GM19025 (cell line): ENCODE measurements around the gene TOMT.

Experiments
- ATAC-seq: cut with Tn5 transposase; IDR thresholded peaks from one replicate; pipeline ENCODE4 v1.9.1; 2021; ENCODE audit warnings: mild to moderate bottlenecking, low read depth, moderate library complexity; ENCODE audit not compliant: unreplicated experiment

The TOMT gene

DNA sequence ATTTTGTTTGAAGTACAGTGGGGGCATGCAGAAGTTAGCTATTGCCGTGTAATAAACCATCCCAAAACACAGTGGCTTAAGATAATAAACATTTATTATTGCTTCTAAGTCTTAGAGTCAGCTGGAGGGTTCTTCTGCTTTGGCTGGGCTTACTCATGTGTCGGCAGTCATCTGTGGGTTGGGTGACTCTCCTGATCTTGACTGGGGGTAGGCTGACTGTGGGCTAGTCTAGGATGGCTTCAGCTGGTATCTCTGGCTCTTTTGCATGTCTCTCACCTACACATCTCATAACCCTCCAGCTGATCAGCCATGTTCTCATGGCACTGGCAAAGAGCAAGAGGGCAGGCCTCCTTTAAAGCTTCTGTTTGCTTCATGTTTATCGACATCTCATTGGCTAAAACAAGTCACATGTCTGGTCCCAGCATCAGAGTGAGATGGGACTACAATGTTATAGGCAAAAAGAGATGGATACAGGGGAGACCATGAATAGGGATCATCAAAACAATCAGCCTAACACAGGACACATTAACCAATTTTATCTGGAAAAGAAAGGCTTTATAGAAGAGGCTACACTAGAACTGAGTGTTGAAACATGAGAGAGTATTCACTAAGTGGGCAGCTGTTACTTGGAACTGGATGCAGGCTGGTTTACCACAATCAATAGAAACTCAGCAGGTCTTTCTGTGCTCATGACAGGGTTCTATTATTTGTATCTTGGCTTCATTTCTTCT lies 19.9 kb upstream of the TOMT start:
- no peak for ATAC-seq

DNA sequence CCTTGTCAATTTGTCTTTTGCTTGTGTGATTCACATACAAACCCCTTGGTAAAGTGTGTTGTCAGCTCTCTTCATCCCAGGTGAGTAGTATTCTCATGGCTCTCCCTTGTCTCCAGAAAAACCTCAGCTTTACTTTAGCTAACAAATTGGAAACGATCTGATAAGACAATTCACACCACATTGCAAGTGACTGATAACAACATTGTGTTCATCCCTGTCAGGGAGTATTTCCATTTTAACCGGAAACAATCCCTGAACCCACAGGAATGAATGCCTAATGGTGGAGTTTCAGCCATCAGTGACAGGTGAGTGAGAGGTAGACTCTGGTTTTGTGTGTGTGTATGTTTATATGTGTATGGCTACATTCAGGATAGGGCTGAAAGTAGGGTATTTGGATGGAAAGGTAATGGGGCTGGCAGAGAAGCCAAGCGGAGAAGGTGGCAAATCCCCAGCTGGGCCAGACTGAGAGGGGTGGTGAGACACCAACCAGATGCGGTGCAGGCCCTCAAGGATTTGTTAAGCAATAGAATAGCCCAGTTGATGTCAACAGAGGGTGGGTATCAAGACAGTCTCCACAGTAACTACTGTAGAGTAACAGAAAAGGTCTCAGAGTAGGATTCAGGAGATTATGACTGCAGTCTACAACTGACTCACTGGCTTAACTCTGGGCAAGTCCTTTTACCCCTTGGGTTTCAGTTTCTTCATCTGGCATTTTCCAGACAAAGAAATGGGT lies 17.5 kb upstream of the TOMT start:
- no peak for ATAC-seq

DNA sequence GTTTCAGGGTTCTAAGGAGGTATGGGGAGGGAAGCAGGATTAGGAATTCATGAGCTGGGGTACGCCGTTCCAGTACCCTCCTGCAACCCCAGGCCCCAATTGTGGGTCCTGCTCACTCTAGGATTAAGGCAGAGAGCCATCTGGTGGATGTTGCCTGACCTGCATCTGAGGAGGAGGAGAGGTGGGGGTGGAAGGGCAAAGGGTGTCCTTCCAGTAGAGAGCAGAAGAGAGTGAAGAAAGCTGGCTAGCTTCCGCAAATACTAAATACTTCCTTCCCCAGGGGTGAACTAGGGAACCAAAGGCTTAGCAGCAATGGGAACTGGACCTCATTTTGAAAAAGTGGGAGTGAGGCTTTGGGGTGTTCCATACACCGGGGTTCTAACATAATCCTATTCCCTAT lies 14.4 kb upstream of the TOMT start:
- no peak for ATAC-seq

DNA sequence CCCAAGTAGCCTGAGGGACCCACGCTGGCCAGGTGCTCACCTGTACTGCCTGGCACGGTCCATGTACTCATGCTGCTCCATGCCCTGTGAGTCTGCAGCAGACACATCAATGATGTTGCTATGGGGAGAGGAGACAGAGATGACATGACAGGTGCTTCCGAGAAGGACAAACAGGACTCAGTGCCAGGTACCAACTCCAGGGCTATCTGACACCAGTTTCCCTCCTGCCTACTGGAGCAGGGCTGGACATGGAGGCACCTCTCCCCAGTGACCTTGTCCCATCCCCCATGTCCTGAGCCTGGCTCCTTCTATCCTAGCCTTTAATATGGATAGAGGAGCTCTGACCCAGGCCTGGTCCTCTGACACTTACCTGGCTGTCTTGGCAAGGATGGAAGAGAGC lies 7.0 kb upstream of the TOMT start:
- no peak for ATAC-seq

DNA sequence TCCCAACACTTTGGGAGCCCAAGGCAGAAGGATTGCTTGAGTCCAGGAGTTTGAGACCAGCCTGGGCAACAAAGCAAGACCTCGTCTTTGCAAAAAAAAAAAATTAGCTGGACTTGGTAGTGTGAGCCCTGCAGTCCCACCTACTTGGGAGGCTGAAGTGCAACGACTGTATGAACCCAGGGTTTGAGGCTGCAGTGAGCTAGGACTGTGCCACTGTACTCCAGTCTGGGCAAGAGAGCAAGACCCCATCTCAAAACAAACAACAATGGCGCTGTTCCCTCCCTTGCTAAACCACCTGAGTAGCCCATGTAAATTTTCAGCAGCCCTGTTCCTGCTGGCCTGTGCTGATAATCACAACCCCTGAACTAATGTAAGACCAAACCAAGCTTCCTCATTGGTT lies 5.7 kb upstream of the TOMT start:
- no peak for ATAC-seq

DNA sequence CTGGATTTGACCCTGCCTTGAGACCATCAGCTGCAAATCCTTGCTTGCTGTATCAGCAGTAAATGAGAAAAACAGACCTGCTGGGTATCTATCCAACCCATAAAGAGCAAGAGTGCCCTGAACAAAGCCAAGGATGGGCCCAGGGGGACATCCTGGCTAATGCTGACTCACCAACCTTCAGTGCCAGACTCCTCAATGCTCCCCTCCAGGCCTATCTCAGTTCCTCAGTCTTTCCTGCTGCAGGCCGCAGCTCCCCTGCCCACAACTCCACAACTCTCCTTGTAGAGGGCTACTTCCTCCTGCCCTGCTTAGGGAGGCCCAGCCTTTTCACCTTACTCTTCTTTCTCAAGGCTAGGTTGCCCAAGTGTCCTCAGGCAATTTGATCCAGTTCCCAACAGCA lies 5.3 kb upstream of the TOMT start:
- no peak for ATAC-seq

DNA sequence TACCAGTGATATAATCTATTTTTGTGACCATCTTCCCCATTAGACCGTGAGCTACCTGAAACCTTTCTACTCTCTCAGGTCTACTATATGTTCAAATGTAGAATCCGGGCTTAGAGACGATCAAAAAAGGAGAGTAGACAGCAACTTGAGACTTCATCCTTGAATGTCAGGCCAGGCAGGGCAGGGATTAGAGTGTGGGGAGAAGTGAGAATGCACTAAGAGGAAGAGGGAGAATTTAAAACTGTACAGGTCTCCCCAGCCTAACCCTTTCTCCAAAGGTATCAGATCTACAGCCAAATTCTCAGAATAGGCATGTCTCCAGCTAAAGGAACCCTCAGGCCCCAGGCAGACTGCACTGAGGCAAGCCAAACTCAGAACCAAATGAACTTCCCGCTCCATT lies 3.6 kb upstream of the TOMT start:
- ATAC-seq, result no peak

DNA sequence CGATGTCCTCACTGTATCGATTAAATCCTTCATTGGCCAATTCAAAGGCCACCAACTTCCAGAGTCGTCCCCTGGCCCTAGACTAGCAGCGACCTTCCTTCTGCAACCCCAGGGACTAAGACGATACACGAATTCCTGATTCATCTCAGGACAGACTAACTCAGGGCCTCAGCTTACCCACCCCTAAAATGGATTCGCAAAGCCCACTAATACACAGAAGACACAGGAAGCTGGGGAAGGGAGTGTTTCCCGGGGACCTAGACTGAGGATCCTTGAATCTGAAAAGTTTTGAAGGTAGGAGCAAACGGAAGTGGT lies 3.1 kb upstream of the TOMT start:
- no peak for ATAC-seq

DNA sequence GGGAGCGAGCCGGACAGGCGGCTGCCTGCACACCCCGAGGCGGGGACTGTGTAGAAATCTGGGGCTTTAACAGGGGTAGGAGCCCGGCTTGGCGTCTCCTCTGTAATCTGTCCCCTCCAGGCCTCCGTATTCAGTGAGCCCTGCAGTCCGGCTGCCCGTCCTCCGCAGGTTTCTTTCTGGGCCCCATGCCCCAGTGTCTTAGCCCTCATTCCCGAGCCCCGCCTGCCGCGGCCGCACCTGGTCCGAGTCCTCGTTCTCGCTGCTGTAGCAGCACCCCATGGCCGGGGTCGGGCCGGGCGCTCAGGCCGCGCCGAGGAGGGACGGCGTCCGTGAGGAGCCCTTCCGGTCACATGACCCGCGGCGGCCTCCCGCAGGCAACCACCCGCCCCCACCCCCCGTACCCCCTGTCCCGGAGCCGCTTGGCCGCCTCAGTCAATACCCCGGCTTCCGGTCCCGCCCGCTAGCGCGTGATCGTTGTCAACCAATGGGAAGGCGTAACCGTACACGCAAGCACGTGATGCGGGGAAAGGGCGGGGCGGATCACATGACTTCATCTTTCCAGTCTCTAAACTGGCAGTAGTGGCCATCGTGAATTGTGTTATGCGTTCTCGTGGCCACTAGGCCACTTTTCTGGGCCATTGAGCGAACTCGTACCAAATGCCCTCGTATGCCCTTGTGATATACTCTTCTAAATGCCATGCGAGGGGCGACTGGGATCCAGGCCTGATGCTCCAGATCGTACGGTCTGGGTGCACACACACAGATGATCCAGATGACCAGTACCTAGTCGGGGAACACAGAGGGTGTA lies 2.6 kb upstream of the TOMT start, which contains the start of gene LAMTOR1:
TSS of gene LAMTOR1 (minus strand) at position 352 of the 808 bp plus-strand sequence. CDS start at position 279, 73 bp downstream.
- ATAC-seq, result peak; percentile 96

DNA sequence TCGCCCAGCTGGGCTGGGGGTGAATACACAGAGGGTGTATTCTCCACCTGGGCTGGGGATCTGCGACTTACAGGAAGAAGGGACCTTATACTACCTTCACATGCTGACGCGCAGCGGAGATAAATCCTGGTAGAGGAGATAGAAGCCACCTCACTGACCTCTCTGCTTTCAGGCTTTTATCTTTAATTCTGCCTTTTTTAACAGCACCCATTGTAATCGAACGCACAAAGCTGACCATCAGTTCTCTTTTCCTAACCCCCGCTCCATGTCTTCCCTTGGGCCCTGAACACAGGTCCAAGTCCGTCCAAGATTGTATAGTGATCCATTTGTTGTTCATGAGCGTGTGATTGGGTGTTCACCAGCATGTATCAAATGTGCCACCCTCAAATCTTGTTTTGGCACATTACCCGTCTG lies 2.0 kb upstream of the TOMT start:
- ATAC-seq, result no peak

DNA sequence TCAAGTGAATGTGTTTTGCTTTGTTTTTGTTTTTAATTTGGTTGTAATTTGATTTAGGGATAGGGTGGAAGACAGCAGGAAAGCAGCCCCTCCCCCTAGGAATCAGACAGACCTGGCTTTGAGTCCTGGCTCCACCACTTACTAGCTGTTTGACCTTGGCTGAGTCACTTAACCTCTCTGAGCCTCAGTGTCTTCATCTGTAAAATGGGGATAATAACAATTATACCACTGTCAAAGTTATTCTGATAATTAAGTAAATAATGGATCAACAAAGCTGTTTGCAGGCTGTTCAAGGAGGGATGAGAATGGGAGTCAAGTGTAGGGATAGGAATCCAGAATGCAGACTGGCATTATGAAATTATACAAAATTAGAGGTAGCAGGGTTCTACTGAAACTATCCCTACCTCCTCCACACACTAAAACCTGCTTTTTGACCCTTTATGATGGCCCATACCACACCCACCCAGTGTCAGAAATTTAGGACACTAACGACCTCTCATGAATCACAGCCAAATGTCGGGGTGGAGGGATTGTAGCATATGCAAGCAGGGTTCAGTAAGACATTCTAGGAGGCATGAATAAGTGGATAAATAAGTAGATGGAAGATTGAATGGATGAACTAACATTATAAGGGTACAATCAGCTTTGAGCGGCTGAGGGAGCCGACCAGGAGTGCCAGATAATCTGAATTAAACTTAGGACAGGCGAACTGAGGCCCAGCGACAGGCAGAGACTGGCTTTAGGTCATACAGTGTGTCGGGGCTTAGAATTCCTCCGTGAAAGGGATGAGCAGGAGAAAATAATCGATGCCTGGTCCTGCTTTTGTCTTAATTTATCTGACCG lies 5.8 kb downstream of the TOMT start:
- ATAC-seq, result no peak

DNA sequence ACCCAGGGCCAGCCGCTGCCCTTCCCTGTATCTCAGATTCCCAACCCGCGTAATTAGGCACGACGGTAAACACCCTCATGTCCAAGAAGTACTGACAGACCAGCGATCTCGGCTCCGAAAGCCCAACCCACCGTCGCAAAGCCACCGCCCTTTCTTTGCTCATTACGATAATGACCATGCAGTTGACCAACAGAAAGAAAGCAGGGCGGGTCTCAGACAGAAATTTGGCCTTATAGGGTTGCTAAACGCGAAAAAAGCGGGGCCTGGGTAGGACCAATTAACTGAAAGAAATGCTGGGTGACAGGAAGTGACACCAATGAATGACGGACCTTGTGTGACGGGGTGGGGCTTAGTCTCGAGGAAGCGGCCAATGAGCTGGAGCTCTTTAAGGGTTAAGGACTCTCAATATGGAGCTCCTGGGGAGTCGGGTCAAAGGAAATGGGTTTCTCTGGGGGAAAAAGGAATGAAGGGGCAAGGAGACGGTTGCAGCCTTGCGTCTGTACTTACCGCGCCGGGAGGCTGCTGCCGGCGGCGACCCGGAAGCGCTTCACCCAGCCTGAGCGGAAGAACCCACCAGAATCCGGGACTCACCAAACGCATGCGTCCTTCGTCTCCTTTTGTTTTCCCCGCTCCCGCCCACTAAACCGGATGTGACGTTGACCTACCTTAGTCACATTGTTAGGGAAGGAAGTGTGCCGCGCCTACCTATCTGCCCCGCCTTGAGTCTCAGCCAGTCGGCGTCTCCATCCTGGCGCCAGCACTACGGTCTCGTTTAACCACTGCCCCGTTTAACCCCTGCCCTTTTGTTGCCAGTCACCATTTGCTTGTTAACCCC lies 6.6 kb downstream of the TOMT start, which contains the start of gene ANAPC15:
TSS of gene ANAPC15 (minus strand) at position 553 of the 835 bp plus-strand sequence. CDS start 1,419 bp downstream, outside the sequence.
- ATAC-seq, result peak; percentile 85

DNA sequence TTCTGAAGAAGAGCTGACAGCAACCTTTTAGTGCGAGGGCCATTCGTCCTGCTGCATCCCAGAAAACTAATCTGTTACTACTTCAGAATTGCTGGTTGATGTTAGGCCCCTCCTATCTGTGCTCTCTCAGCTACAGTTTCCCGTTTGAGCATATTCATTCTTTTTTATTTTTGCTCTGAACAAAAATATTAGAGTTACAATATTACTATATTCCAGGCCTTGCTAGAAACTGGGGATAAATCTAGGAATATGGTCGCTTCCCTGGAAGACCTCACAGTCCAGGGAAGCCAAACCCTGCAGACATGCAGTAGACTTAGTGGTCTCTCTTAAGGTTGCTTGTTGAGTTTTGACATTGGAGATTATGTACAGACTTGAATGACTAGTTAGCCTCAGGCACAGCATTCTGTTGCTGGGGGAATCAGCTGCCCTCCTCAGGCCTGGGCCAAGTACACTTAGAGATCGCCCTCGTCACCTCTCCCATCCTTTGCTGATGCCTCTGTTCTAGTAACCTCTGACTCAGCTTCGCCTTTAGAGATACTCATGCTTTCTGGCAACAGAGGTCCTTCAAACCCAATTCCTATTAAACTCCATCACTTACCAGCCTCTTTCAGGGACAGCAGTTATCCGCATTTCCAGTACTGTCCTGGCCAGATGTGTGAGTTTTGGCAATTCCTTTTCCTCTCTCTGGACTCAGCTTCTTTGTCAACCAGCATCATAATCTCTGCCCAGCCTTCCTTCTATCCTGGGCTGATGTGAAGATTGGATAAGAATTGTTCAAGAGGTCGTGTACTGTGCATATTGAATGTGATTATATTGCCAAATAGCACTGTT lies 7.5 kb downstream of the TOMT start:
- no peak for ATAC-seq

DNA sequence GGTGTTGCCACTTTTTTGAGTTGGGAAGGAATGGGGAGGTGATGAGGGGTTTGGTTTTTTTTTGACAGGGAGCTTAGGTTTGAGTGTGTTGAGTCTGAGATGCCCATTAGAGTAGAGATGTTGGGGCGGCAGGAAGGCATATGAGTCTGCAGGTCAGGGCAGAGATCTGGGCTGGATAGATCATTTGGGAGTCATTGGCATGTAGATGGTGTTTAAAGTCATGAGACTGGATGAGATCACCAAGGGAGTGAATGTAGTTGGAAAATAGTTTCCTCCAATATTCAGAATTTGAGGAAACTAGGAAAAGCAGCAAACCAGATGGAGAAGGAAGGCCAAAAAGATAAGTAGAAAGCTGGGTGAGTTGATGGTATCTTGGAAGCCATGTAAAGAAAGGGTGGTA lies 8.8 kb downstream of the TOMT start:
- ATAC-seq, result no peak

DNA sequence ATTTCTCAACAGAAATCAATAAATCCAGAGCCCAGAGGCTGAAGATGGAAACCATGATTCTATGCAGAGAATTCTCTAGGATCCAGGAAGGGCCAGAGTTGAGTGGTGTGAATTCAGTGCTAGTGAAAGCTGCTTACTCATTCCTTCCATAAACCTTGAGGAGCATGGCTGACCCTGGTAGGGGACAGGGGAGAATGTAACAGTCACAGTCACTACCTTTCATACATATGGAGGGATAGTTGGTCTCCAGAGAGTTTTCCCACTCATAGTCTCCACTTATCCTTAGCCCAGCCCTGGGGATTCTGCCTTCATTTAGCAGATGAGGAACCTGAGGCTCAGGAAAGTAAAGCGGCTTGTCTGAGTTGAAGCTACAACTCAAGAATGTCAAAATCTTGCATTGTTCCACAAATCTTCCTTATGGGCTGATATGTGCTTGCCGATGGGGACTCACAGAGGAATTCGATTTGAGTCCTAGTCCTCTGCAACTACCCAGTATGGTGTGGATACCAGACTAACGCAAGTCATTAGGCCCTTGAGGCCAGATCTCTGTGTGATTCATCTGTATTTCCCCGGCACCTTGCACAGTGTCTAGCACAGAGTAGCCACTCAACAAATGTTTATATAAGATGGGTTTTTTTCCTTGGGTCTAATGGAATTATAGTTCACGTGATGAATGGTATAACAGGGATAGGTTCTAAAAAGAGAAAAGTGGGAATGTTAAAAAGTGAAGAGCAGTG lies 10.5 kb downstream of the TOMT start:
- ATAC-seq, result no peak

DNA sequence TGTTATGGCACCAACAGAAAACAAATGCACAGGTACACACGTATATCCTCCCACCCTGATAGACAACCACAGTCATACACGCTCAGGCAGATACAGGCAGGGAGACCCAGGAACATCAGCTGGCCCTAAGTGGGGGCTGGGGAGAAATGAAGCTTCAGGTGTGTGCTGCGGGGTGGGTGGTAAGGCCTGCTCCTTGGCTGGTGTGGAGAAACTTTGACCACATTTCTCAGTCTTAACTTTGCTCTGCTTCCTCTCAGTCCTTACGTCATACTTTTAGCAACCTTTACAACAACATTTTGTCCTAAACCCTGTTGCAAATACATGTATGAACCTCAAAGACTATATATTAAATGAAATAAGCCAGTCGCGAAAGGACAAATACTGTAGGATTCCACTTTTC lies 13.5 kb downstream of the TOMT start:
- ATAC-seq, result no peak

DNA sequence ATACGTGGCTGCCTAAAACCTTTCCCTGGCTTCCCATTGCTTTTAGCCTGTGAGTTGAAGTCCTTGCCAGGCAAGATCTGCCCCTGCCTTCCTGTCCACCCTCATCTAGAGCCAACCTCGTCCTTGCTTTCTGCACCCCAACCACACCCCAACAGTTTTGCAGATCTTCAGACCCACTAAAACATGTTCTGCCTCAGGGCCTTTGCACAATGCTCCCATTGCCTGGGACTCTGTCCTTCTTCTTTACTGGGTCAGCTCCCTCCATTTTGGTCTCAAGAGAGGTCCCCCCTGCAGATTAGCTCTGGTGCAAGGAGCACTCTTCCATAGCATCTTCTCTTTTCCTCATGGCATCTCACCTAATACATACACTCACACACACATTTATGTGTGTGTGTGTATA lies 15.2 kb downstream of the TOMT start:
- no peak for ATAC-seq

DNA sequence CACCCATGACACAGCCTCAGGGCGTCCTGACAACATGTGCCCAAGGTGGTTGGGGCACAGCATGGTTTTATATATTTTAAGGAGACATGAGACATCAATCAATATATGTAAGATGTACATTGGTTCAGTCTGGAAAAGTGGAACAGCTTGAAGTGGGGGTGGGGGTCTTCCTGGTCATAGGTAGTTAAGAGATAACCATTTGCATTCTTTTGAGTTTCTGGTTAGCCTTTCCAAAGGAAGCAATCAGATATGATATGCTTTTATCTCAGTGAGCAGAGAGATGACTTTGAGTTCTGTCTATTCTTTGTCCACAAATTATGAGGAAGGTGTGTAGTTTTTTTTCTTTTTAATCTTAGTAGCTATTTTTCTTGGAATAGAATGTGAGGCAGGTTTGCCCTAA lies 16.9 kb downstream of the TOMT start:
- ATAC-seq, result no peak
